Fibroblast of gingiva (primary cell): Measurements from ENCODE around the gene FLVCR2.

Experiments used
- DNase-seq: peaks from one replicate; pipeline ENCODE4 v3.0.0-alpha.2; 2011; ENCODE audit warnings: low read depth

The FLVCR2 gene, protein sequence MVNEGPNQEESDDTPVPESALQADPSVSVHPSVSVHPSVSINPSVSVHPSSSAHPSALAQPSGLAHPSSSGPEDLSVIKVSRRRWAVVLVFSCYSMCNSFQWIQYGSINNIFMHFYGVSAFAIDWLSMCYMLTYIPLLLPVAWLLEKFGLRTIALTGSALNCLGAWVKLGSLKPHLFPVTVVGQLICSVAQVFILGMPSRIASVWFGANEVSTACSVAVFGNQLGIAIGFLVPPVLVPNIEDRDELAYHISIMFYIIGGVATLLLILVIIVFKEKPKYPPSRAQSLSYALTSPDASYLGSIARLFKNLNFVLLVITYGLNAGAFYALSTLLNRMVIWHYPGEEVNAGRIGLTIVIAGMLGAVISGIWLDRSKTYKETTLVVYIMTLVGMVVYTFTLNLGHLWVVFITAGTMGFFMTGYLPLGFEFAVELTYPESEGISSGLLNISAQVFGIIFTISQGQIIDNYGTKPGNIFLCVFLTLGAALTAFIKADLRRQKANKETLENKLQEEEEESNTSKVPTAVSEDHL

GRCh38 chr14:75578102-75578785 lies at the start of gene FLVCR2:
Gene FLVCR2, plus strand, starts transcription at chr14:75578620. Its CDS starts 353 bp downstream, at chr14:75578973.
- peak; percentile 87 for DNase-seq

- DNase-seq, result no peak
Observed at GRCh38 chr14:75531256-75531655, 47.2 kb upstream of the FLVCR2 start.

GRCh38 chr14:75531660-75532317 lies 46.6 kb upstream of the FLVCR2 start:
- peak; percentile 53 for DNase-seq

- no peak for DNase-seq
Observed at GRCh38 chr14:75533791-75534555, 44.4 kb upstream of the FLVCR2 start.

DNA sequence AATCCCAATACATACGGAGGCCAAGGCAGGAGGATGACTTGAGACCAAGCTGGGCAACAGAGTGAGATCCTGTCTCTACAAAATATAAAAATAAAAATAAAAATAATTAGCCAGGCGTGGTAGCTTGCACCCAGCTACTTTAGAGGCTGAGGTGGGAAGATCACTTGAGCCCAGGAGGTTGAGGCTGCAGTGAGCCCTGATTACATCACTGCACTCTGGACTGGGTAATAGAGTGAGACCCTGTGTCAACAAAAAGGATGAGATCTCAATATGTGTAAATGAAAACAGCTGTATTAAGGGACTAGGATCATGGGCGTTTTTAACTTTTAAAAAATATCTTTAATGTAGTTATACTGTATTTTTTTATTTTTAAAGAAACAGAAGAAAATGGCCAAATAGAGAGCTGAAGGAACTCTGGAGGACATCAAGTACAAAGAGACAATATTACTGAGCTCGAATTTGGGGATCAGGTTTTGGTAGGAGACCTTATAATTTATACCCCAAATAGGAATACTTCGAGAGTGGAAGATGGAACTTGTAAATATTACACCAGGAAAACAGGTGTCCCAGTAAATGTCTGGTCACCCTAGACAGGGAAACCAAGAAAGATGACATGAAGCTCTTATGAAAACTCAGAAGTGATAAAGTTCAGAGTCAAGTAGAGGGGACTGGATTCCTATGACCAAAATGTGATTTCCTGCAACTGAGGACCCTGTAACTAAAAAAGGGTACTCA lies 43.1 kb upstream of the FLVCR2 start:
- DNase-seq, result no peak

GRCh38 chr14:75537071-75537470 lies 41.3 kb upstream of the FLVCR2 start:
- DNase-seq, result no peak

GRCh38 chr14:75539162-75539560 lies 39.3 kb upstream of the FLVCR2 start:
- no peak for DNase-seq

GRCh38 chr14:75539561-75540478 lies 38.6 kb upstream of the FLVCR2 start:
- no peak for DNase-seq

DNA sequence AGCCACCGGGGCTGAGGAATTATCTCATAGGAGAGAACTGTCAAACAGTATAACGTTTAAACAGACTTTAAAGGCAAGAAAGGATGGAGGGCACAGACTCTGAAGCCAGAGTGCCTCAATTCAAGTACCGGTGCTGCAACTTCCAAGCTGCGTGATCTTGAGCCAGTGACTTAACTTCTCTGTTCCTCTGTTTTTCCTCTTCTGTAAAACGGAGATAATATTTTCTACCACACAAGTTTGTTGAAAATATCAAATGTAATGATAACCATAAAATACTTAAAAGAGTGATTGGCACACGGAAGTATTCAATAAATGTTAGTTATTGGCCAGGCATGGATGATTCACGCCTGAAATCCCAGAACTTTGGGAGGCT lies 38.0 kb upstream of the FLVCR2 start:
- no peak for DNase-seq

DNA sequence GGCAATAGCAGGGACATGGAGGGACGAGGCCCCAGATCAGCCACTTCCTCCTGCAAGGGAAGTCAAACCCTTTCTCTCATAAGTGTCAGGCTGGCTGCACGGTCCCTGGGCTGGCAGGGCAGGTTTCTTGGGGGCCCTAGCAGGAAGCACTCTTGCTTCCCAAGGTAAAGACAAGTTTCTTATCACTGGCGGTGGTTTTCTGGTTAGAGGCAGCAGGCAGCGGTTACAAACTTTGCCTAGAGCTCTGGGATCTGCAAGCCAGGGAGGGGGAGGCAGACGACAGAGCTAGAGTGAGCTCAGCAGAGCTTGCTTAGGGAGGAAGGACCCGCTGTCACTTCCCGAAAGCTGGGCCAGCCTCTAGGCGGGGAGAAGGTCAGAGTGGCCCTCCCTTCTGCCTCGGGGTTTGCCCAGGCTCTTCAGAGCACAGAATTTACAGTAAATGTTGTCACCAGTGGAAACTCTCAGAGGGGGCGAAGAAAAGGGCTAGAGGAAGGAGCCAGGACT lies 35.8 kb upstream of the FLVCR2 start:
- DNase-seq, result peak; percentile 72

DNA sequence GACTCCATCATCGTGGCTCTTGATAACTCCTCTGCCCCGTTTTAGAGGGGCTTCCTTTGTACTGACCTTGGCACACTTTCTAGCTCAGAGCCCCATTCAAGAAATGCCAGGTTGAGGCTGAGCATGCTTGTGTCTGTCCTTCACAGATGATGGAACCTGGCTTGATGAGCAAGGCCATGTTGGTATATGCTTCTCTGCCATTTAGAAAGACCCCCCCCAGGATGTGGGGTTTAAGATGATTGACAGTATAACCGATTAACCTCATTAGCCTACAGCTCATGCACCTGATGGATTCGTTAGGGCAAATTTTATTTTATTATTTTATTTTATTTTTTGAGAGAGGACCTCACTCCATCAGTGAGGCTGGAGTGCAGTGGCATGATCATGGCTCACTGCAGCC lies 35.2 kb upstream of the FLVCR2 start:
- DNase-seq, result no peak

DNA sequence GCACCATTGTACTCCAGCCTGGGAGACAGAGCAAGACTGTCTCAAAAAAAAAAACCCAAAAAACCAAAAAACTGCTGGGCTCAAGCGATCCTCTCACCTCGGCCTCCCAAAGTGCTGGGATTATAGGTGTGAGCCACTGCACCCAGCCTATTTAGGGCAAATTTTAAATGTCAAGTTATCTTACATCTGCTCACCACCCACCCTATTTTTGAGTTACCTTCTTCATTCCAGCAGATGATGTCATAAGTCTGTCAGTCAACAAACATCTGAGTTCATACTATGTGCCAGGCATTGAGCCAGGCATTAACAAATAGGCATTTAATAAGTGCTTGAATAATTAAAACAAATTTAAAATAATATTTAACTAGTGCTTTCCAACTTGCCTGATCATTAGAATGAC lies 34.6 kb upstream of the FLVCR2 start:
- DNase-seq, result no peak

DNA sequence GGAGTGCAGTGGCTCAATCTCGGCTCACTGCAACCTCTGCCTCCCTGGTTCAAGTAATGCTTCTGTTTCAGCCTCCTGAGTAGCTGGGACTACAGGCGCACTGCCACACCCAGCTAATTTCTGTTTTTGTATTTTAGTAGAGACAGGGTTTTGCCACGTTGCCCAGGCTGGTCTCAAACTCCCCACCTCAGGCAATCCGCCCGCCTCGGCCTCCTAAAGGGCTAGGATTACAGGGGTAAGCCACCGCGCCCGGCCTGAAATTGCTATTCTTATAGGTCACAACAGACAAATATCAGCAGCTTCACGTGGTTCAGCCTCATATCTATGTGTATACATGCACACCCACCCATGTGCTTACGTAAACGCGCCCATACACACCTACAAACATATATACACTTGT lies 32.5 kb upstream of the FLVCR2 start:
- no peak for DNase-seq

DNA sequence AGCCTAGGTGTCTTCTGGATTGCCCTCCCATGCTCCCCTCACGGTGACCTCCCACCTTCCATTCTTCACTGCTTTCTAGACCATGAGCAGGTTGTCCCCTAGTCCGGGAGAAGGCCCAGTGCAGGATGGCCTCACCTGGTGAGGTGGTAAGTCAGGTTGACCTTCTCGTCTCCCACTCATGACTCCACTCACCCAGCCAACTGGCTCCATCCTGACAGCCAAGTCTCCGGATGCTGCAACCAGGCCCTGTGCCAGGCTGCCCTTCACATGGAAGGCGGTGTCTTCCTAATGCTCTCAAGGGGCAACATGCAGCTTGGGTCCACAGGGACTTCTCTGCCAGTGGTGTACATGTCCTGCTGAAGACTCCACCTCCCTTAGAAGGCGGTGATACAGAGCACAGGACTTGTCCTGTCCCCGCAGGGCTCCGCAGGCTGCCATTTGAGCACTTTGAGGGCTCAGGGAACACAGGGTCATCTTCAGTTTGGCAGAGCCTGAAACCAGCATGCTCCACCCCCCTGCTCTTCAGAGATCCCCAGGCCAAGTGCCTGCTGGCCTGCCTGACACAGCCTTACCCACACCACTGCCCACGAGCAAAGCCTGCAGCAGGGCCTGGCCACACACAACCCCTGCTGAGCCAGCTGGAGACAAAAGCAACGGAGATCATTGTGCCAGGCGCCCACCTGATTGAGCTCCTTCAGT lies 30.7 kb upstream of the FLVCR2 start:
- DNase-seq, result no peak

GRCh38 chr14:75548544-75548943 lies 29.9 kb upstream of the FLVCR2 start:
- peak; percentile 76 for DNase-seq

GRCh38 chr14:75549169-75549568 lies 29.3 kb upstream of the FLVCR2 start:
- no peak for DNase-seq

GRCh38 chr14:75551021-75551420 lies 27.4 kb upstream of the FLVCR2 start:
- DNase-seq, result no peak

DNA sequence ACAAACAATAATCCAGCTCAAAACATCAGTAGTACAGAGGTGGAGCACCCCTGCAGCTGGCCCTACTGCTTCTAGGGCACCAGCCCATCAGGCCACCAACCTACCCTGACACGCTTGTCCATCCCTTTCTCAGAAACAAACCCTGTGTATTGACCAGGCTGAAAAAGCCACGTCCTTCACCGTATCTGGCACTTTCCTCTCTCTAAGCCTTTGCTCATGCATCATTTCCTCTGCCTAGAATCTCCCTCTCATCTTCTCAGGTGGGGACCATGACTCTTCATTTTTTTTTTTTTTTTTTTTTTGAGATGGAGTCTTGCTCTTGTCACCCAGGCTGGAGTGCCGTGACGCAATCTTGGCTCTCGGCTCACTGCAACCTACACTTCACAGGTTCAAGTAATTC lies 25.3 kb upstream of the FLVCR2 start:
- no peak for DNase-seq

DNA sequence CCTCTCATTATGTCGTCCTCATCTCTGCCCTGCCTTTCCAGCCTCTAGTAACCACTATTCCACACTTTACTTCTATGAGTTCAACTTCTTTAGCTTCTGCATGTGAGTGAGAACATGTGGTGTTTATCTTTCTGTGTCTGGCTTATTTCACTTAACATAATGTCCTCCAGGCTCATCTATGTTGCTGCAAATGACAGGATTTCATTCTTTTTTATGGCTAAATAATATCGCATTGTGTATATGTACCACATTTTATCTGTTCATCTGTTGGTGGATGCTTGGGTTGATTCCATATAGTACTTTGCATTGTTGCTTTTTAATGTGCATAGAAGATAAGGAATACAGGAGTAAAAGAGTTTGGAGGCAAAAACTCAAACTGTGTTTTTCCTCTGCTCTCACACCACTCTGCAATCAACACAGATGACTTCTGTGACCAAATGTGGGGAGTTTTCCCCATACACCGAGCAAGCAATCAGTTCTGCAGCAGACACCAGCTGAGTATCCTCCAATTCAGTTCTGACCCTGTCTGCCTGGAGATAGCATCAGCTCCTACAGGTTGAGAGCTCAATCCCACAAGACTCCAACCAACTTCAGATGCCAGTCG lies 24.6 kb upstream of the FLVCR2 start:
- no peak for DNase-seq
